Bronchial epithelial cell (primary cell): Measurements from ENCODE around the gene DGKG. TPM values are rescaled to one million over a fixed set of nuclear protein-coding genes. Genes with fewer than 3 reads are reported as not detected.

Source experiments
- DNase-seq: peaks from one replicate; pipeline ENCODE4 v3.0.0-alpha.2; 2010; ENCODE audit warnings: low read depth
- FAIRE-seq: peaks from 2 replicates; lab custom pipeline; 2011; peaks lifted over from hg19 to GRCh38; lab: Jason Lieb, UNC
- H3K27me3 ChIP-seq: 2 replicates; pipeline ENCODE4 v1.5.1; 2011; ENCODE audit warnings: low read length; ENCODE audit not compliant: control insufficient read depth, insufficient read depth
- H3K36me3 ChIP-seq: 2 replicates; pipeline ENCODE4 v1.5.1; 2011; ENCODE audit warnings: low read length; ENCODE audit not compliant: control insufficient read depth, insufficient read depth
- H3K4me3 ChIP-seq: 2 replicates; pipeline ENCODE4 v1.5.1; 2011; ENCODE audit warnings: mild to moderate bottlenecking, low read depth, low read length, control low read depth
- total RNA-seq: library from RNA; depleted of rRNA; stranded (reverse); fragments of >200 nt; gene quantifications from 2 replicates; pipeline ENCODE4 v1.2.1, GENCODE V29; 2014
- TF ChIP-seq, protein P1 (sequence below): IDR thresholded peaks from 2 replicates; pipeline ENCODE4 v1.5.1; 2011; ENCODE audit warnings: mild to moderate bottlenecking, moderate library complexity, low read length, control low read depth, inconsistent platforms; ENCODE audit not compliant: insufficient read depth, severe bottlenecking

The DGKG gene
- total RNA-seq, 1 donor from 2014 or later, result not detected

DNA sequence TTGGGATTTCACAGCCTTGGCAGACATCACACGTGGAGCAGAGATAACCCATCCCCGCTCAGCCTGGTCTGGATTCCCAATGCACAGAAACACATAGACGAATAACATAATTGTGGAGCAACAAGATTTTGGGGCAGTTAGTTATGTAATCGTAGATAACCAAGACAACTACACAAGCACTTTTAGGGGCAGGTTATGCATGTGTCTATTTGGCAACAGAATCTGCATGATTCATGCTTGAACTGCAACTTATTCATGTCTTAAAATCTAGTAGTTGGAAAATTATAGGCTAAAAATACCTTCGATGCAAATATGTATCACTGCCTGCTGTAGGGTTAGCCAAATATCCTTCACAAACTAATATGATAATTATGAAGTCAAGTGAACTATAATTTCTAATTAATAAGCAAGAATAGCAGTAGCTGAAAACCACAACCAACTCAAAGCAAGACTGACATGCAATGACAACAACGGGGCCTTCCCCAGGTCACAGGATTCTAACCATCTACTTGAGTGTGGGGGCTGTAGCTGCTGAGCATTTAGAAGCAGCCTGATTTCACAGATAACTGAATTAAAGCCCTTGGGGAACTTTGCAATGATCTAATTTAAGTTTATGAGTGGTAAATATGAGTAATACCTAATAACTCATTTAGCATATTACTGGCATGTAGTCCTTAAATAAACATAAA lies 31.1 kb downstream of the DGKG start:
- TF ChIP-seq, protein P1, sequence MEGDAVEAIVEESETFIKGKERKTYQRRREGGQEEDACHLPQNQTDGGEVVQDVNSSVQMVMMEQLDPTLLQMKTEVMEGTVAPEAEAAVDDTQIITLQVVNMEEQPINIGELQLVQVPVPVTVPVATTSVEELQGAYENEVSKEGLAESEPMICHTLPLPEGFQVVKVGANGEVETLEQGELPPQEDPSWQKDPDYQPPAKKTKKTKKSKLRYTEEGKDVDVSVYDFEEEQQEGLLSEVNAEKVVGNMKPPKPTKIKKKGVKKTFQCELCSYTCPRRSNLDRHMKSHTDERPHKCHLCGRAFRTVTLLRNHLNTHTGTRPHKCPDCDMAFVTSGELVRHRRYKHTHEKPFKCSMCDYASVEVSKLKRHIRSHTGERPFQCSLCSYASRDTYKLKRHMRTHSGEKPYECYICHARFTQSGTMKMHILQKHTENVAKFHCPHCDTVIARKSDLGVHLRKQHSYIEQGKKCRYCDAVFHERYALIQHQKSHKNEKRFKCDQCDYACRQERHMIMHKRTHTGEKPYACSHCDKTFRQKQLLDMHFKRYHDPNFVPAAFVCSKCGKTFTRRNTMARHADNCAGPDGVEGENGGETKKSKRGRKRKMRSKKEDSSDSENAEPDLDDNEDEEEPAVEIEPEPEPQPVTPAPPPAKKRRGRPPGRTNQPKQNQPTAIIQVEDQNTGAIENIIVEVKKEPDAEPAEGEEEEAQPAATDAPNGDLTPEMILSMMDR, result no peak
- Histone ChIP-seq H3K27me3 (peaks cover 6% of the 10 kb centered on the region), H3K36me3 (no peaks in the 10 kb centered on the region), H3K4me3 (no peak overlapping the region)
- DNase-seq (peak; percentile 18), FAIRE-seq (no peak)

DNA sequence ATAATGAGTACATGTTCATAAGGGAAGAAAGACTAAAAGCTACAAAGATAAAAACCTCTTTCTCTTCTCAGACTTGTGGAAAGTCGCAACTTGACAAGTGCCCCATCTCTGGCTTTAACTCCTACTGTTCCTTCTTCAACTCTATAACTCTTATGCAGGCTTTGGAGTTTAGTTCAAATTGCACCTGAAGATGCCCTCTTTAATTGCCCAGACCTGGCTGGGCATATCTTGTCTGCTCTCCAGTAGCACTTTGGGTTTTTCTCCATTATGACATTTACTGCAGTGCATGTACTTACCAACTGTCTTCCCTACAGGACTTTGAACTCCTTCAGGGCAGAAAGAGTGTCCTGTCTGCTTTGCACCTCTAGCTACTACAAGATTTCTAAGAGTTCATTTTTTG lies 32.4 kb downstream of the DGKG start:
- TF ChIP-seq, protein P1, result no peak
- DNase-seq, result no peak
- Histone ChIP-seq H3K36me3 (no peaks in the 10 kb centered on the region), H3K4me3 (no peak overlapping the region), H3K27me3 (peaks cover 6% of the 10 kb centered on the region)
- FAIRE-seq, result no peak

DNA sequence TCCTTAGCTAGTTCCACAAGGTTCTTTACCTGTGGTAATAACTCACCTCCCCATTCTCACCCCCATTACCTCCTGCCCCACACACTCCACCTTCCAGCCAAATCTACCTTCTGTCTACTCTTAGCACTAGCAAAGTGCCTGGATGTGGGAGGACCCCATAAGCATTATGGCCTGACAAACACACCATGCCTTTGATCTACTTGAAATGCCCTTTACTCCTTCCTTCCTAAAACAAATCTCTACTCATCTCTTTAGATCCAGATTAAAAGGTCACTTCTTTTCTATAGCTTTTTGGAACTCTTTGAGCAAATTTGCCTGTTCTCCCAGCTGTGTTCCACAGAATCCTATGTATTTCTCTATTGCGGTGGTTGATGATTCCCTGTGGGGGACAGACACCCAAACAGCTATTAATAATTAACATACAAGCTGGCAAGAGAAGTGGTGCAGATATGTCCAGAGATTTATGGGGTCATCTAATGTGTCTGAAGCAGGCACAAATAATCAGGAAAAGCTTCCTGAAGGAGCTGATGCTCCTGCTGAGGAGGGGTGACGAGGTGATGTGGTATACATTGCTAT lies 34.0 kb downstream of the DGKG start:
- no peak for DNase-seq
- Histone ChIP-seq H3K4me3 (no peak overlapping the region), H3K36me3 (no peaks in the 10 kb centered on the region), H3K27me3 (peaks cover 4% of the 10 kb centered on the region)
- TF ChIP-seq, protein P1, result no peak
- no peak for FAIRE-seq

DNA sequence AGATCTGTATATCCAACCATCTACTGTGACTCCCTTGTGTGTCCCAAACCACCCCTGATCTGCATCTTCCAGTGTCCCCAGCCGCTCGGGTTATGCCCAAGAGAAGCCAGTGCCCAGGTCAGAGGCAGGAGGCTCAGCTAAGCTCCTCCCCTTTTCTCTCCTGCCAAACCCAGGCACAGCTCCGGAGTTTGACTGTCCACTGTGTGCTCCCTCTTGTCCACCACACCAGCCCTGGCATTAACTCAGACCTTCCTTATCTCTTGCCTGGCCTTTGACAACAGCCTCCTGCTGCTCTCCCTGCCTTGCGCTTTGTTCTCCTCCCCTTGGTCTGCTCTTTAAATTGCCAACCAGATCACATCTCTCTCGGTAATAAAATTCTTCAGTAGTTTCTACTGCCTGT lies 39.3 kb downstream of the DGKG start:
- FAIRE-seq (no peak), DNase-seq (no peak)
- Histone ChIP-seq H3K4me3 (no peak overlapping the region), H3K27me3 (no peaks in the 10 kb centered on the region), H3K36me3 (no peaks in the 10 kb centered on the region)
- TF ChIP-seq, protein P1, result no peak

DNA sequence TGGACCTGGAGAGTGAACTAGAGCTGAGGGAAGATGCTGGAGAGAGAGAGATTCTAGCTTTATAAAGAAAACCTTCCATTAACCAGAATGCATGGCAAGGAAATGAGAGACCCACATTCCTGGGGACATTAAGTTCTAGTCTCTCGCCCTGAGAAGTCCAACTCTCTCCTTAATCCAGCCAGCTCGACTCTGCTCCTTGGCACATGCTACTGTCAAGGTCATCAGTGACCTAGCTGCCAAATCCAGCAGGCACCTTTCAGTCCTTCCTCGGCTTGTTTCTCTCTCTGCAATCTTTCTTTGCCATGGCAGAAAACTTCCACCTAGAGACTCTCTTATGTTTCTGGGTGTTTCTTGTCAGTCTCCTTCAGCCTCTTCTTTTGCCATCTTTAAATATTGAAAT lies 40.3 kb downstream of the DGKG start:
- Histone ChIP-seq H3K4me3 (no peak overlapping the region), H3K27me3 (no peaks in the 10 kb centered on the region), H3K36me3 (no peaks in the 10 kb centered on the region)
- DNase-seq (no peak), FAIRE-seq (no peak)
- TF ChIP-seq, protein P1, result no peak
